ENCODE data around the gene HBEGF.

The HBEGF gene

GRCh38 chr5:140346348-140347221 is at the start of gene HBEGF:
HBEGF (minus strand) TSS chr5:140346603; CDS start chr5:140346328, 275 bp downstream.
- peak; percentile 30 for DNase-seq (ENCODE audit: low spot score)

GRCh38 chr5:140393738-140394137 is 47.3 kb upstream of the HBEGF start:
- no peak for DNase-seq (ENCODE audit: low spot score)

- no peak for DNase-seq (ENCODE audit: low spot score)
Observed at GRCh38 chr5:140391732-140392131, 45.3 kb upstream of the HBEGF start.

GRCh38 chr5:140391312-140391711 is 44.9 kb upstream of the HBEGF start:
- no peak for DNase-seq (ENCODE audit: low spot score)

GRCh38 chr5:140388052-140388451 is 41.6 kb upstream of the HBEGF start:
- no peak for DNase-seq (ENCODE audit: low spot score)

GRCh38 chr5:140383300-140383699 is 36.9 kb upstream of the HBEGF start:
- DNase-seq (ENCODE audit: low spot score), result no peak

- no peak for DNase-seq (ENCODE audit: low spot score)
Observed at GRCh38 chr5:140382866-140383265, 36.5 kb upstream of the HBEGF start.

- DNase-seq (ENCODE audit: low spot score), result no peak
Observed at GRCh38 chr5:140381972-140382371, 35.6 kb upstream of the HBEGF start.

- no peak for DNase-seq (ENCODE audit: low spot score)
Observed at GRCh38 chr5:140381351-140381750, 34.9 kb upstream of the HBEGF start.

GRCh38 chr5:140372971-140373487 is 26.6 kb upstream of the HBEGF start:
- peak; percentile 35 for DNase-seq (ENCODE audit: low spot score)

GRCh38 chr5:140371356-140372151 is 25.2 kb upstream of the HBEGF start:
- DNase-seq (ENCODE audit: low spot score), result no peak

GRCh38 chr5:140367256-140368013 is 21.0 kb upstream of the HBEGF start:
- DNase-seq (ENCODE audit: low spot score), result no peak

- DNase-seq (ENCODE audit: low spot score), result no peak
Observed at GRCh38 chr5:140366589-140367255, 20.3 kb upstream of the HBEGF start.

GRCh38 chr5:140365941-140366340 is 19.5 kb upstream of the HBEGF start:
- DNase-seq (ENCODE audit: low spot score), result no peak

GRCh38 chr5:140365282-140365681 is 18.9 kb upstream of the HBEGF start:
- DNase-seq (ENCODE audit: low spot score), result no peak

- no peak for DNase-seq (ENCODE audit: low spot score)
Observed at GRCh38 chr5:140364472-140364765, 18.0 kb upstream of the HBEGF start.

GRCh38 chr5:140363631-140364471 is 17.4 kb upstream of the HBEGF start:
- no peak for DNase-seq (ENCODE audit: low spot score)

- peak; percentile 76 for DNase-seq (ENCODE audit: low spot score)
Observed at GRCh38 chr5:140362875-140363630, 16.6 kb upstream of the HBEGF start.

GRCh38 chr5:140362311-140362710 is 15.9 kb upstream of the HBEGF start:
- no peak for DNase-seq (ENCODE audit: low spot score)

GRCh38 chr5:140361901-140362300 is 15.5 kb upstream of the HBEGF start:
- no peak for DNase-seq (ENCODE audit: low spot score)
